Muscle layer of duodenum (tissue), 2 donors: ENCODE results near the gene BDH2.
A peak's percentile ranks its signal among the peaks of the same experiment; 100 is the strongest.

ENCODE experiments used
- H3K27ac ChIP-seq: one replicate; pipeline ENCODE4 v1.7.0; 2013; ENCODE audit warnings: mild to moderate bottlenecking, low read length
- H3K27me3 ChIP-seq: one replicate; pipeline ENCODE4 v1.7.0; 2013; ENCODE audit warnings: low read depth, mild to moderate bottlenecking, control low read depth, low read length
- H3K36me3 ChIP-seq, 2 donors: one replicate each; pipeline ENCODE4 v1.7.0; 2013; ENCODE audit warnings: low read length in 2 of 2, control low read depth in 1 of 2, mild to moderate bottlenecking in 1 of 2; ENCODE audit not compliant: insufficient read depth in 2 of 2, control insufficient read depth in 1 of 2
- H3K4me1 ChIP-seq, 2 donors: one replicate each; pipeline ENCODE4 v1.7.0; 2013; ENCODE audit warnings: low read length in 2 of 2, mild to moderate bottlenecking in 2 of 2, control low read depth in 1 of 2, moderate library complexity in 1 of 2; ENCODE audit not compliant: insufficient read depth in 2 of 2, control insufficient read depth in 1 of 2
- H3K4me3 ChIP-seq, 2 donors: one replicate each; pipeline ENCODE4 v1.7.0; 2013; ENCODE audit warnings: low read length in 2 of 2, low read depth in 1 of 2, mild to moderate bottlenecking in 1 of 2
- H3K9me3 ChIP-seq, 2 donors: one replicate each; pipeline ENCODE4 v1.7.0; 2013; ENCODE audit warnings: low read length in 2 of 2, control low read depth in 1 of 2, mild to moderate bottlenecking in 1 of 2; ENCODE audit not compliant: control insufficient read depth in 1 of 2
- donor health status: healthy.

The BDH2 gene

GRCh38 chr4:103104886-103105285 lies 5.3 kb upstream of the BDH2 start:
- Histone ChIP-seq H3K4me3 (no peak overlapping the region), H3K27me3 (no peaks in the 10 kb centered on the region), H3K4me1 (no peaks in the 10 kb centered on the region), H3K9me3 (no peaks in the 10 kb centered on the region), H3K36me3 (no peaks in the 10 kb centered on the region), H3K27ac (no peak overlapping the region)

- peaks cover 0 to 5% of the 10 kb centered on the region in 2 donors for H3K36me3 ChIP-seq
- no peak overlapping the region for H3K4me3 ChIP-seq
- no peak overlapping the region for H3K27ac ChIP-seq
- no peaks in the 10 kb centered on the region for H3K9me3 ChIP-seq
- H3K27me3 ChIP-seq, result no peaks in the 10 kb centered on the region
- peaks cover 9 to 10% of the 10 kb centered on the region in 2 donors for H3K4me1 ChIP-seq
Measured at GRCh38 chr4:103100691-103101090, 1.1 kb upstream of the BDH2 start.

- no peaks in the 10 kb centered on the region for H3K9me3 ChIP-seq
- H3K27ac ChIP-seq, result peak overlapping the region; percentile 86
- no peaks in the 10 kb centered on the region for H3K27me3 ChIP-seq
- peaks cover 9 to 10% of the 10 kb centered on the region in 2 donors for H3K4me1 ChIP-seq
- H3K36me3 ChIP-seq, result peaks cover 0 to 5% of the 10 kb centered on the region in 2 donors
- peak overlapping the region; percentile 62 to 69 for H3K4me3 ChIP-seq
Measured at GRCh38 chr4:103098756-103099440, 736 bp downstream of the BDH2 start.

GRCh38 chr4:103098341-103098740 lies 1.3 kb downstream of the BDH2 start:
- Histone ChIP-seq H3K27me3 (no peaks in the 10 kb centered on the region), H3K4me1 (peaks cover 9 to 10% of the 10 kb centered on the region in 2 donors), H3K9me3 (no peaks in the 10 kb centered on the region), H3K27ac (peak overlapping the region; percentile 86), H3K4me3 (peak overlapping the region; percentile 62 to 69), H3K36me3 (peaks cover 0 to 5% of the 10 kb centered on the region in 2 donors)

GRCh38 chr4:103097112-103097511 lies 2.5 kb downstream of the BDH2 start:
- Histone ChIP-seq H3K4me3 (no peak overlapping the region), H3K27me3 (no peaks in the 10 kb centered on the region), H3K36me3 (peaks cover 0 to 5% of the 10 kb centered on the region in 2 donors), H3K9me3 (no peaks in the 10 kb centered on the region), H3K4me1 (peaks cover 9 to 19% of the 10 kb centered on the region in 2 donors), H3K27ac (no peak overlapping the region)

GRCh38 chr4:103095080-103095479 lies 4.6 kb downstream of the BDH2 start:
- peaks cover 9 to 14% of the 10 kb centered on the region in 2 donors for H3K36me3 ChIP-seq

GRCh38 chr4:103092245-103092644 lies 7.4 kb downstream of the BDH2 start:
- Histone ChIP-seq H3K36me3 (peaks cover 30 to 34% of the 10 kb centered on the region in 2 donors), H3K9me3 (no peaks in the 10 kb centered on the region), H3K27me3 (no peaks in the 10 kb centered on the region), H3K4me1 (peaks cover 0 to 14% of the 10 kb centered on the region in 2 donors), H3K4me3 (no peak overlapping the region), H3K27ac (no peak overlapping the region)

More at GRCh38 chr4:103095080-103095479, 4.6 kb downstream of the BDH2 start:
- no peaks in the 10 kb centered on the region for H3K27me3 ChIP-seq
- H3K4me1 ChIP-seq, result peaks cover 9 to 24% of the 10 kb centered on the region in 2 donors
- H3K4me3 ChIP-seq, result no peak overlapping the region
- no peak overlapping the region for H3K27ac ChIP-seq
- H3K9me3 ChIP-seq, result no peaks in the 10 kb centered on the region

GRCh38 chr4:103091601-103092223 lies 7.9 kb downstream of the BDH2 start:
- peaks cover 35 to 40% of the 10 kb centered on the region in 2 donors for H3K36me3 ChIP-seq

GRCh38 chr4:103089481-103089880 lies 10.2 kb downstream of the BDH2 start:
- no peaks in the 10 kb centered on the region for H3K9me3 ChIP-seq
- no peak overlapping the region for H3K4me3 ChIP-seq
- H3K36me3 ChIP-seq, result peaks cover 52 to 53% of the 10 kb centered on the region in 2 donors
- no peaks in the 10 kb centered on the region for H3K27me3 ChIP-seq
- peaks cover 0 to 14% of the 10 kb centered on the region in 2 donors for H3K4me1 ChIP-seq
- H3K27ac ChIP-seq, result no peak overlapping the region

More at GRCh38 chr4:103091601-103092223, 7.9 kb downstream of the BDH2 start:
- peaks cover 0 to 14% of the 10 kb centered on the region in 2 donors for H3K4me1 ChIP-seq
- no peaks in the 10 kb centered on the region for H3K9me3 ChIP-seq
- H3K27ac ChIP-seq, result no peak overlapping the region
- H3K27me3 ChIP-seq, result no peaks in the 10 kb centered on the region
- no peak overlapping the region for H3K4me3 ChIP-seq

- Histone ChIP-seq H3K27me3 (no peaks in the 10 kb centered on the region), H3K36me3 (peaks cover 52 to 58% of the 10 kb centered on the region in 2 donors), H3K4me3 (no peak overlapping the region), H3K27ac (no peak overlapping the region), H3K9me3 (no peaks in the 10 kb centered on the region), H3K4me1 (no peaks in the 10 kb centered on the region)
Measured at GRCh38 chr4:103086551-103086950, 13.1 kb downstream of the BDH2 start.

GRCh38 chr4:103085555-103086196 lies 14.0 kb downstream of the BDH2 start:
- H3K4me3 ChIP-seq, result no peak overlapping the region
- no peak overlapping the region for H3K27ac ChIP-seq
- no peaks in the 10 kb centered on the region for H3K27me3 ChIP-seq
- no peaks in the 10 kb centered on the region for H3K4me1 ChIP-seq
- H3K9me3 ChIP-seq, result no peaks in the 10 kb centered on the region
- H3K36me3 ChIP-seq, result peaks cover 51 to 58% of the 10 kb centered on the region in 2 donors
